Measurements from ENCODE around the gene HYI. TPM values are rescaled to one million over a fixed set of nuclear protein-coding genes. Genes with fewer than 3 reads are reported as not detected.

Gene HYI
- total RNA-seq, 3 donors from 2014 or later (not counting 1 experiment from before 2014, with no cell fraction given) = 7.0 to 14.2 (median 8.6) TPM

DNA sequence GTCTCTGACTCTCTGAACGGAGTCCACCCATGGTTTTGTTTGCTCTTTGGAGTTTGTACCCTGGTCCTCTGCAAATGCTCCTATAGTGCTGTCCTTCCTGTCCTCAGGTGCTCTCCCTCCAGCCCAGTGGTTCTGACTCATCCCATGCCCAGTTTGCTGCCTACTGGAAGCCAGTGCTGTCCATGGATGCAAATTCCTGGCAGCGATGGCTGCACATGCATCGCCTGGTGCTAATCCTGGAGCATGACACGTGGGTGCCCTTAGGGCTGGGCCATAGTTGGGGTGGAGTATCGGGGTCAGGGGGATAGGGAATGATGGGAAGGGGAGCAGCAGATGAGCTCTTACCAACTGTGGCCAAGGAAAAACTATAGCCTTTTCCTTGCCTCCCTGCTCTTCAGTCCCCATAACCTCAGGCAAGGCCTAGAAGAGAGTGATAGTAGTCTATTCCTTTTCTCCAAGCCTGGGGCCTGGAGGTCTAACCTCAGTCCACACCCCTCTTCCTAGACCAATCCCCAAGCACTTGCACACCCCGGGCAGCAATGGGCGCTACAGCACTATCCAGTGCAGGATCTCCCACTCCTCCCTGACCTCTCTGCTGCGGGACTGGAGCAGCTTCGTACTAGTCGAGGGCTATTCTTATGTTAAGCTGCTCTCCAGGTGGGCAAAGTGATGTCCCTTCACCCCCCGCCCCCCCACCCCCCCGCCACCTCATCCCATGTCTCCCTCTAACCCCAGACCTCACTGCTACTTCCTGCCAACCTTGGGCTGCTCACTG is 31.6 kb downstream of the HYI start:
- no peak for DNase-seq

DNA sequence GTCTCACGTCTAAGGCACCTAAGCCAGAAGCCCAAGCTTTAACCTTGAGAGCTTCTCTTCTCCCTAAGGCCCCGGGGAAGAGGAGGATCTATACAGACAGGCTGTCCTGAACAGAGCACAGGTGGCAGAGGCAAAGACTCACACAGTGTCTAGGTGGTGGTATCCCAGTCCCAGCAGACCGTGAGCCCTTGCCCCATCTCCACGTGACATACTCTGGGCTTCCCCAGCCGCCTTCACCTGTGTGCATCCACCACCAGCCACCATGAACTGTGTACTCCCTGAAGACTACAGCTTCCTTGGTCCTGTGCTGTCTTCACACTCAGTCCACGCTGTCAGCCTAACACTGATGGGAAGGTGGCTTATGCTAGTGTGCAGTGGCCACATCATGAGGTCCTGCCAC is 32.3 kb downstream of the HYI start:
- intact Hi-C loops (cut with micrococcal nuclease) = no loop called here
- H3K4me3 ChIP-seq (ENCODE audit: low read length) = no peak overlapping the region
- peaks cover 85% of the 10 kb centered on the region for H3K36me3 ChIP-seq (ENCODE audit: control insufficient read depth, insufficient read depth, low read length)
- 98% methylated on average over 6 of the region's 6 CpGs for WGBS (ENCODE audit: insufficient coverage)
- DNase-seq (no peak), ATAC-seq (no peak)
- Mint-ChIP-seq H3K36me3 (peaks cover under 1% of the 10 kb centered on the region), H3K27ac (no peak overlapping the region), H3K27me3 (ENCODE audit: low read depth in 2 of 2) (no peaks in the 10 kb centered on the region), H3K4me3 (no peak overlapping the region), H3K9me3 (peaks cover 5 to 8% of the 10 kb centered on the region in 2 donors), H3K4me1 (peaks cover 15 to 16% of the 10 kb centered on the region in 2 donors)
- no peaks in the 10 kb centered on the region for H3K27me3 ChIP-seq (ENCODE audit: control insufficient read depth, insufficient read depth, low read length)
- peaks cover 14% of the 10 kb centered on the region for H3K4me1 ChIP-seq (ENCODE audit: control insufficient read depth, insufficient read depth, low read length)
- peaks cover 9% of the 10 kb centered on the region for H3K9me3 ChIP-seq (ENCODE audit: control insufficient read depth, insufficient read depth, low read length)
- no peak overlapping the region for H3K27ac ChIP-seq (ENCODE audit: low read length)
- TF ChIP-seq, protein P1, sequence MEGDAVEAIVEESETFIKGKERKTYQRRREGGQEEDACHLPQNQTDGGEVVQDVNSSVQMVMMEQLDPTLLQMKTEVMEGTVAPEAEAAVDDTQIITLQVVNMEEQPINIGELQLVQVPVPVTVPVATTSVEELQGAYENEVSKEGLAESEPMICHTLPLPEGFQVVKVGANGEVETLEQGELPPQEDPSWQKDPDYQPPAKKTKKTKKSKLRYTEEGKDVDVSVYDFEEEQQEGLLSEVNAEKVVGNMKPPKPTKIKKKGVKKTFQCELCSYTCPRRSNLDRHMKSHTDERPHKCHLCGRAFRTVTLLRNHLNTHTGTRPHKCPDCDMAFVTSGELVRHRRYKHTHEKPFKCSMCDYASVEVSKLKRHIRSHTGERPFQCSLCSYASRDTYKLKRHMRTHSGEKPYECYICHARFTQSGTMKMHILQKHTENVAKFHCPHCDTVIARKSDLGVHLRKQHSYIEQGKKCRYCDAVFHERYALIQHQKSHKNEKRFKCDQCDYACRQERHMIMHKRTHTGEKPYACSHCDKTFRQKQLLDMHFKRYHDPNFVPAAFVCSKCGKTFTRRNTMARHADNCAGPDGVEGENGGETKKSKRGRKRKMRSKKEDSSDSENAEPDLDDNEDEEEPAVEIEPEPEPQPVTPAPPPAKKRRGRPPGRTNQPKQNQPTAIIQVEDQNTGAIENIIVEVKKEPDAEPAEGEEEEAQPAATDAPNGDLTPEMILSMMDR (IDR thresholded peaks at IDR 0.05) = no peak

More for the DNA sequence above, 31.6 kb downstream of the HYI start:
- Mint-ChIP-seq H3K4me3 (no peak overlapping the region), H3K27ac (peak overlapping the region; percentile 81 to 82), H3K4me1 (peaks cover 15 to 16% of the 10 kb centered on the region in 2 donors), H3K27me3 (ENCODE audit: low read depth in 2 of 2) (no peaks in the 10 kb centered on the region), H3K9me3 (peaks cover 5 to 8% of the 10 kb centered on the region in 2 donors), H3K36me3 (peaks cover 8% of the 10 kb centered on the region)
- Histone ChIP-seq H3K27ac (ENCODE audit: low read length) (no peak overlapping the region), H3K9me3 (ENCODE audit: control insufficient read depth, insufficient read depth, low read length) (peaks cover 9% of the 10 kb centered on the region), H3K4me1 (ENCODE audit: control insufficient read depth, insufficient read depth, low read length) (peaks cover 14% of the 10 kb centered on the region), H3K27me3 (ENCODE audit: control insufficient read depth, insufficient read depth, low read length) (no peaks in the 10 kb centered on the region), H3K4me3 (ENCODE audit: low read length) (no peak overlapping the region), H3K36me3 (ENCODE audit: control insufficient read depth, insufficient read depth, low read length) (peaks cover 85% of the 10 kb centered on the region)
- TF ChIP-seq, protein P1 (IDR thresholded peaks at IDR 0.05) = no peak
- ATAC-seq = no peak
- 99% methylated on average over 10 of the region's 12 CpGs for WGBS (ENCODE audit: insufficient coverage)
- intact Hi-C loops (cut with micrococcal nuclease) = no loop called here

DNA sequence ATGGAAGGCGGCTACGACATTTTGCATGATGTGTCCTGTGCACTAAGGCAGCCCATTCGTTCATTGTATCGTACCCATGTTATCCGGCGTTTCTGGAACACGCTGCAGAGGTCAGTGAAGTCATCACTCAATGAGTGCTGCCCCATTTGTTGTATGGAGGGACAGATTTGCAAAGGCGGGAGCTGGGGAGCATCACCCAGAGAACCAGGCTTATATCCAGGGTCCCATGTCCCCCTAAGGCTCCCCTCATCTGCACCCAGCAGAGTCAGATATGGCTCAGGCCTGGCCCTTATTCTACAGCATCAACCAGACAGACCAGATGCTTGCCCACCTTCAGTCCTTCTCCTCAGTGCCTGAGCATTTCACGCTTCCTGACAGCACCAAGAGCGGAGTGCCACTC is 32.9 kb downstream of the HYI start:
- peaks cover 5 to 8% of the 10 kb centered on the region in 2 donors for H3K9me3 Mint-ChIP-seq

More for the DNA sequence above, 32.9 kb downstream of the HYI start:
- Histone ChIP-seq H3K4me3 (ENCODE audit: low read length) (no peak overlapping the region), H3K4me1 (ENCODE audit: control insufficient read depth, insufficient read depth, low read length) (peaks cover 14% of the 10 kb centered on the region), H3K9me3 (ENCODE audit: control insufficient read depth, insufficient read depth, low read length) (peaks cover 9% of the 10 kb centered on the region), H3K36me3 (ENCODE audit: control insufficient read depth, insufficient read depth, low read length) (peaks cover 85% of the 10 kb centered on the region), H3K27ac (ENCODE audit: low read length) (no peak overlapping the region), H3K27me3 (ENCODE audit: control insufficient read depth, insufficient read depth, low read length) (no peaks in the 10 kb centered on the region)
- intact Hi-C loops (cut with micrococcal nuclease) = no loop called here
- H3K4me1 Mint-ChIP-seq = peaks cover 15 to 16% of the 10 kb centered on the region in 2 donors
- no peak overlapping the region for H3K4me3 Mint-ChIP-seq
- 98% methylated on average over 10 of the region's 10 CpGs for WGBS (ENCODE audit: insufficient coverage)
- no peaks in the 10 kb centered on the region for H3K27me3 Mint-ChIP-seq (ENCODE audit: low read depth in 2 of 2)
- no peak overlapping the region for H3K27ac Mint-ChIP-seq
- ATAC-seq = no peak
- DNase-seq = no peak
- TF ChIP-seq, protein P1 (IDR thresholded peaks at IDR 0.05) = no peak
- no peaks in the 10 kb centered on the region for H3K36me3 Mint-ChIP-seq

All from natural killer cell (primary cell).